GM18505 (cell line): ENCODE results near the gene PREX1.

ENCODE experiments used
- ATAC-seq: cut with Tn5 transposase; IDR thresholded peaks from one replicate; pipeline ENCODE4 v1.9.1; 2021; ENCODE audit not compliant: unreplicated experiment
- POLR2A ChIP-seq: IDR thresholded peaks from 4 replicates; pipeline ENCODE4 v1.6.1; 2011; ENCODE audit warnings: borderline replicate concordance; ENCODE audit not compliant: insufficient read depth, insufficient read length; ENCODE audit errors: extremely low read depth

The PREX1 gene

GRCh38 chr20:48669946-48670605 is 157.7 kb downstream of the PREX1 start:
- TF ChIP-seq POLR2A = no peak
- ATAC-seq = no peak

DNA sequence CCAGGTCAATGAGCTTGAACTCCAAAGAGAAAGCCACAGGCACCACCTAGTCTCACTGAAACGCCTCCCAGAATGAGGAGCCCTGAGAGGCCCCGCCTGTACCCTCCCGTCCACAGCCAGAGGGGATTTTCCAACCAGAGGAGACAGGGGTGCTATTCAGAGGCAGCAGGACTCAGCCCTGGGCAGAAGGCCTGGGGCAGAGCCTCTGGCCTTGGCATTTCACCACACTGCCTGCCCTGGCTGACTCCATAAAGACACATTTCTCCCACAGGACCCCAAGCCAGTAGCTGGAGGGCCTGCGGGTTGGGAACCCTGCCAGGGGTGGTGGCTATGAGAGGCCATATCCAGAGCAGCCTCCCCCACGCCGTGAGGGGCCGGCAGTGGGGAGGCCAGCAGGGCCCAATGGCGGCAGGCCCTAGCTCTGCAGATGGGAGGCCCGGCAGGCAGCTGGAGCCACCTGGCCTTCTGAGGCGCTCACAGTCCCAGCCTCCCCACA is 159.3 kb downstream of the PREX1 start:
- no peak for ATAC-seq

DNA sequence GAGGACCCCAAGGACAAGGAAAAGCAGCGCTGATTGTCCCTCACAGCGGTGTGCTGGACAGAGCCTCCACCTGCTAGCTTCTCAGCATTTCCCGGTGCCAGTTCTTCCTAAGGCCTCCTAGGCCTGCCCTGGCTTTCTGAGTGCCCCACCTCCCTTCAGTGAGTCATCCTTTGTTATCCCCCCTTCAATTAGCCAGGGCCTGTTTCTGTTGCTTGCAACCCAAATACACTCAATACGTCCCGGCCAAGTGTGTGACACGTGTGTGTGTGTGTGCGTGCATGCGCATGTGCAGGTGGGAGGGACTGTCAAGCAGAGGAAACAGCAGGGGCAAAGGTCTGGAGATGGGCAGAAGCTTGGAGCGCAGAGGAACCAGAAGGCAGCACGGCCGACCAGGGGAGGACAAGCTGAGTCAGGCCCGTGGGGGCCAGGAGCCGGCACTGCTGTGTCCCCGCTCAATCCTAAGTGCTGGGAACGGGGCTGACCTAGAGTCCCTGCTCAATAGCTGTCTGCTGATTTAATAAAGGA is 159.8 kb downstream of the PREX1 start:
- ATAC-seq = no peak
- TF ChIP-seq POLR2A = no peak

More for the DNA sequence above, 159.3 kb downstream of the PREX1 start:
- TF ChIP-seq POLR2A = no peak

DNA sequence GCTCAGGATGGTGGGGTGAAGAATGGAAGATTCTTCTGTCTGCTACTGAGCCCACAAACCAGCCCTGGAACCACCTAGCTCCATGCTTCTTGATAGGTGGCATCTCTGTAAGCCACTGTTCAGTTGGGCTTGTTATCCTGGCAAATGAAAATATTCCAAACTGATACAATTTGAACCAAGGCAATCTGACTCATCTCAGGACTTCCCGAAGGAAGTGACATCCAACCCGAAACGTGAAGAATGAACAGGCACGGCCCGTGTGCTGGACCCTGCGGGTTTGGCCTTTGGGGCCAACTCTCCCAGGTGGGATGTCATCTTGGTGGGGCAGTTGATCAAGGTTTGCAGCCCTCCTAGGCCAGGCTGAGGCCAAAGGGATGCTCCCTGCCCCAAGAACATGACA is 160.3 kb downstream of the PREX1 start:
- ATAC-seq = no peak

DNA sequence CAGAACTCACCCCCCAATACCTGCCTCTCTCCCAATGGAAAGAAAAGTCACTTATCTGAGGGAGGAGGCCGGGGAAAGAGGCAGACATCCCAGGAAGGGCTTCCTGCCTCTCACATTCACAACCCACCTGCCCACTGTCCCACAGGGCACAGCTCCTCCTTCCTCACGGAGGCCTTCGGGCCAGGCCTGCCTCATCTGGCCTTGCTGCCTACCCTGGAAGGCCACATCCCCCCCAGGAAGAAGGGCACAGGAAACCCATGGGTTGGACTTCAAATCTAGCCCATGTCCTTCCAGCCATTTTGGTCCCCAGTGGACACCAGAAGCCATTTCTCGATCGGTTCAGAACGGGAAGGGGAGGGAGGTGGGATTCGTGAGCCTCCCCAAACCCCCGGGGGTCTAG is 162.0 kb downstream of the PREX1 start:
- no peak for ATAC-seq
- no peak for TF ChIP-seq POLR2A

More for the DNA sequence above, 160.3 kb downstream of the PREX1 start:
- no peak for TF ChIP-seq POLR2A

- ATAC-seq = no peak
- no peak for TF ChIP-seq POLR2A
These were observed 165.1 kb downstream of the PREX1 start for GRCh38 chr20:48662711-48663110.

GRCh38 chr20:48661575-48662455 is 166.0 kb downstream of the PREX1 start:
- ATAC-seq = no peak
- TF ChIP-seq POLR2A = no peak

DNA sequence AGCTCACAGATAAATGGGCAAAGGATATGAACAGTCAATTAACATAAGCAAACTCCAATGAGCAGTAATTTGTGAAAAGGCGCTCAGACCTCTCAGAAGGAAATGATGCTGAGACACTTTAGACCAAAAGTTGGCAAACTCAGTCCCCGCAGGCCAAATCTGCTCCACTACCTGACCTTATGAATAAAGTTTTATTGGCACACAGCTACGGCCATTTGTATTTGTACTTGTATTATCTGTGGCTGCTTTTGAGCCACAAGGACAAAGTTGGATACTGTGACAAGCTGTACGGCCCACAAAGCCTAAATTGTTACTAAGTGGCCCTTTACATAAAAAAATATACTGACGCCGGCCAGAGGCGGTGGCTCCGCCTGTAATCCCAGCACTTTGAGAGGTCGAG is 167.0 kb downstream of the PREX1 start:
- TF ChIP-seq POLR2A = no peak

GRCh38 chr20:48659858-48660257 is 167.9 kb downstream of the PREX1 start:
- ATAC-seq = no peak
- no peak for TF ChIP-seq POLR2A

More for the DNA sequence above, 167.0 kb downstream of the PREX1 start:
- no peak for ATAC-seq

- no peak for ATAC-seq
- no peak for TF ChIP-seq POLR2A
These were observed 169.3 kb downstream of the PREX1 start for GRCh38 chr20:48658505-48658904.

DNA sequence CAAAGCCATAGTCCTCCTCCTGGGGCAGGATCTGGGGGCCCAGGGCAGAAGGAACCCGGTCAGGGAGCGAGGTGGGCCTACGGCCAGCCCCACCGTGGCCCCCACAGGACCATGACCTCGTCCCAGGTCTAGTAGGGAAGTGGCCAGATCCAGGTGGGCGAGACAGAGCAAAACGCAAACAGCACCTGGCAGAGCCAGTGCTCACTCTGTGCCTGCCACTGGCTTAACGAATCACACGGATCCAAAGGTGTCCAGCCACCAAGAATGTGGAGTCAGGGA is 169.7 kb downstream of the PREX1 start:
- ATAC-seq = no peak
- TF ChIP-seq POLR2A = no peak

DNA sequence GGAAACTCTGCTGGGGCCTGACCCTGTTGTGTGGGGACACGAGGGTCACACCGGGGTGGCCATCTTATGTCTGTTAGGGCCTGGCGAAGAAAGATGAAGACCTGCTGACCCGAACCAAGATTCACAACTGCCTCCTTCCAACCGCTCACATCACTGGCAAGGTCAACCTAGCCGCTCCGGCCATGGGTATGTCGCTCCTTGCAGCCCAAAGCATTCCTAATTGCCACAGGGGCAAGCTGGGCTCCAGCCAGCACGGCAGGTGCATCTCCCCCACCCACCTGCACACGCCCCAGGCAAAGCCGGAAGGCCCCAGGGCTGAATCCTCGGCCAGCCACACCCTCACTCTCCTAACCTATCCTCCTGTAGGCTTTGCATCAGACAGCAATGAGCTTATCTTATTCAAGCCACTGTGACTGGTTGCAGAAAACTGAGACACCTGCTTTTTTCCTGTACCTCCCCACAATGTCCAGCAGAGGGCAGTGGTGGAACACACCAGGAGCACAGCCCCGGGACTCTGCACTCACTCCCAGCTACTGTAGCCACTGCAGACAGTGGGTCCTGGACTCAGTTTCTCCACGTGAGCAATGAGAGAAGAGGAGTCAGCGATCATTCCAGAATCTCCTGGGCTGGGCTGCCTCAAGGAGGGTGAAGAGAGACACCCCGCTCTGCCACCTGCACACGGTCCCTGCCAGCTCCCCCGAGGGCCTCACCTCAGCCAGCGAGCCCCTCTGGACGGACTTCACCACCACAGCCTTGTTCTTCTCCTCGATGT is 170.2 kb downstream of the PREX1 start:
- TF ChIP-seq POLR2A = no peak
- no peak for ATAC-seq

DNA sequence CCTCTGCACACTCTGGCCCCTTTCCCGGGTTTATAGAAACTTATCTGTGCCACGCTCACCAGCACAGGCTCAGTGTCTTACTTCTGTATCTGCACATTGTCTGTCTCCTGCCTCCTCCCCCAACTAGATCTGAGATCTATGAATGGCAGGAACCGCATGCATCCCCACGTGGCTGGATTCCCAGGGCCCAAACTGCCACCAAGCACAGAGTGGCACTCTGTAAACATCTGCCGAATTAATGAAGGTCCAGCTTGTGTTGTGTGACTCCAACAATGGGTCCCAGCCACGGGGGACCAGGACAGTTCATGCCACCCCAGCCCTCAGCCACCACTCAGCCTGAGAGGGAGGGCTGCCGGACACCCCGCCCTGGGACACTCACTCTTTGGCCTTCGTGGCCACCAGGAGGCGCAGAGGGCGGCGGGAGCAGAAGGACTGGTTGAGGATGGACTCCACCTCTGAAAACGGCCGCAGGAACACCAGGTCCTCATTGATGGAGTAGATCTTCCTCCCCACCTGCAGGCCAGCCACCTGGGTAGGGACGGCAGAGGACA is 171.1 kb downstream of the PREX1 start:
- no peak for ATAC-seq
- TF ChIP-seq POLR2A = no peak
